ENCODE data around the gene NOP16.
"Not testable (repeated sequence)": the region's sequence is repeated elsewhere in the genome, so short reads cannot be mapped to it uniquely, and the experiment has no call there.

NOP16 gene

GRCh38 chr5:176408590-176408989 lies 20.2 kb upstream of the NOP16 start:
- no peak for DNase-seq

DNA sequence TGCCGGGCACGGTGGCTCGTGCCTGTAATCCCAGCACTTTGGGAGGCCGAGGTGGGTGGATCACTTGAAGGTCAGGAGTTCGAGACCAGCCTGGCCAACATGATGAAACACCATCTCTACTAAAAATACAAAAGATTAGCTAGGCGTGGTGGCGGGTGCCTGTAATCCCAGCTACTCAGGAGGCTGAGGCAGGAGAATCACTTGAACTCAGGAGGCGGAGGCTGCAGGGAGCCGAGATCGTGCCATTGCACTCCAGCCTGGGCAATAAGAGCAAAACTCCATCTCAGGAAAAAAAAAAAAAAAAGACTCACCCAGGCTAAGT lies 19.8 kb upstream of the NOP16 start:
- DNase-seq = not testable (repeated sequence)

GRCh38 chr5:176407456-176408251 lies 19.3 kb upstream of the NOP16 start:
- no peak for DNase-seq

DNA sequence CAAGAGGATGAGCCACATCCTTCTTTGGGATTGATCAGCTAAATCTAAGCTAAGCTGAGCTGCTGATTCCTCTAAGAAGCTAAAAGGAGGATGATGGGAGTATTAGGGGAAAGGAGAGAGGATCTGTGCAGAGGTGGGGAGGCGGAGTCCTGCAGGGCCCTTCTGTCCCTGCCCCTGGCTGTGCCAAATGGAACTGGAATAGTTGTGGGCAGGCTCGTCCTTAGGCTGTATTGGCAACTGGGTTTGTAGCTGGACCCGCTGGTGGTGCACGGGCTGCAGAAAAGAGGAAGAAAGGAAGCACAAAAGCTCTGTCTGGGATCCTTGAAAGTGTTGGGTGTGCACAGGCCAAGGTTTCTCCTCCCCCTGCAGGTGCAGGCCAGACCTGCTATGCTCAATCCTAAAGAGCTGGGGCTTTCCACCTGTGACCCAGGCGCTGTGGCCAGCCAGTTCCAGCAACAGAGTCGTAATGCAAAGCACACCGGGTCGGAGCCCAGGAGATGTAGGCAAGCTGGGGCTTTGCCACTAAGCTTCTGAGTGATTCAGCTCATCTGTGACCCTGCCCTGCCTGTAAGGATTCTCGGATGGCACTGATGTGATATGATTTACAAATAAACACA lies 18.1 kb upstream of the NOP16 start:
- DNase-seq = no peak

- peak; percentile 40 for DNase-seq
Measured at GRCh38 chr5:176405656-176406435, 17.4 kb upstream of the NOP16 start.

GRCh38 chr5:176401281-176402205 lies 13.1 kb upstream of the NOP16 start:
- no peak for DNase-seq

- no peak for DNase-seq
Measured at GRCh38 chr5:176400382-176401156, 12.2 kb upstream of the NOP16 start.

- no peak for DNase-seq
Measured at GRCh38 chr5:176397736-176398420, 9.5 kb upstream of the NOP16 start.

- no peak for DNase-seq
Measured at GRCh38 chr5:176396330-176396729, 7.9 kb upstream of the NOP16 start.

GRCh38 chr5:176394881-176395675 lies 6.7 kb upstream of the NOP16 start:
- DNase-seq = no peak

DNA sequence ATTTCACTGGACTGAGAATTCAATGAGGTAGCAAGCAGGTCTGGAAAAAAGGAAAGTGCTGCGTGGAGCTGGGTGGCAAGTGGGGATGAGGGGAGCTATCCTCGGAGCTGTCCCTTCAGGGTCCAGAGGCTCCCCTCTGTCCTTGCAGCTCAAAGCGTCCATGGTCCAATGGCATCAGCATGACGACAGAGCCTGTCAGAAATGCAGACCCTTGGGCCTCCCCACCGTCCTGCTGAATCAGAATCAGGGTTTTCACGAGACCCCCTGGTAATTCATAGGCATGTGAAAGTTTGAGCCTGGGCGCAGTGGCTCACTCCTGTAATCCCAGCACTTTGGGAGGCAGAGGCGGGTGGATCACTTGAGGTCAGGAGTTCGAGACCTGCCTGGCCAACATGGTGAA lies 5.7 kb upstream of the NOP16 start:
- no peak for DNase-seq

DNA sequence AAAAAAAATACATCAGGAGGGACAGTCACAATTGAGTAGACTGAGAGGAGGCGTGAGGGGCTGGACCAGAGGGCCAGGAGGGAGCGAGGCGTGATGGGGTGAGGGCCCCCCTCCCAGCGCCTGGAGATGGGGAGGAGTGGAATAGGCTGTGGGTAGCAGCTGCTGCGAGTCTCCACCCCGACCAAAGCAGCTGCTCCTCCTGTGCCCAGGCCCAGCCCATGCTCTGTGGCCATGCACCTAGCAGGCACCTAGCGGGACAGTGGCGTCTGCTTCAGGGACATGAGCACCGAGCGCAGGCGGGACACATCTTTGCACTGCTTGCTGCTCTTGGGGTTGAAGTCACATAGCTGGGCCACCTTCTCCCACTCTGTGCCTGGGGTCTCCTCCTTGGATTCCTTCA lies 4.1 kb upstream of the NOP16 start:
- DNase-seq = no peak

- DNase-seq = no peak
Measured at GRCh38 chr5:176391999-176392398, 3.6 kb upstream of the NOP16 start.

DNA sequence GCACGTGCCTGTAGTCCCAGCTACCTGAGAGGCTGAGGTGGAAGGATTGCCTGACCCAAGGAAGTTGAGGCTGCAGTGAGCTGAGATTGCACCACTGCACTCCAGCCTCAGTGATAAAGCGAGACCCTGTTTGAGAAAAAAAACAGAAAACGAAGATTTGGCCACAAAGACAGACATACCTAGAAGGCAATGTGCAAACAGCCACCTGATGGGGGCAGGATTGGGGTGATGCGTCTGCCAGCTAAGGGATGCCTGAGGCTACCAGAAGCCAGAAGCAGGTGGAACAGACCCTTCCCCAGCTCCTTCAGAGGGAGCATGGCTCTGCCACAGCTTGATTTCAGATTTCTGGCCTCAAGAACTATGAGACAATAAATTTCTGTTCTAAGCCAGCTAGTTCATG lies 3.1 kb upstream of the NOP16 start:
- no peak for DNase-seq

GRCh38 chr5:176389135-176390123 lies 1.0 kb upstream of the NOP16 start:
- no peak for DNase-seq

DNA sequence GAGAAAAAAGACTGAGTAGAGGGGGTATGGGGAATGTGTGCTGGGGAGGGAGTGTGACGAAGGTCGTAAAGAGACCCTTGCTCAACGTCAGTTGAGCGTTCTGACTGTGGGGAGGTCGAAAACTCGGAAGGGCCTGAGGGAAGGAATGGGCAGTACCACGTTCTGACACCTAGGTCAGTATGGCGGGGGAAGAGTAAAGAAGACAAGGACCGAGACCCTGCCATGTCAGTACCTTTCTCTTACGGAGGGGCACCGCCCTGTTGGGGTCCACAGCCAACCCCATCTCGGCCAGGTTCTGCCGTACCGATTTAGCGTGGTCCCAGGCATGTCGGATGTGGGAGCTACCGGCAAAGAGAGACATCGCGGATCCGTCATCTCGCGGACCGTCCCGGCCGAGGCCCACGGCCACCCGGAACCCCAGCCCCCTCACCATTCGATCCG lies 375 bp downstream of the NOP16 start:
- DNase-seq = peak; percentile 59

GRCh38 chr5:176387384-176387925 lies 943 bp downstream of the NOP16 start:
- no peak for DNase-seq

DNA sequence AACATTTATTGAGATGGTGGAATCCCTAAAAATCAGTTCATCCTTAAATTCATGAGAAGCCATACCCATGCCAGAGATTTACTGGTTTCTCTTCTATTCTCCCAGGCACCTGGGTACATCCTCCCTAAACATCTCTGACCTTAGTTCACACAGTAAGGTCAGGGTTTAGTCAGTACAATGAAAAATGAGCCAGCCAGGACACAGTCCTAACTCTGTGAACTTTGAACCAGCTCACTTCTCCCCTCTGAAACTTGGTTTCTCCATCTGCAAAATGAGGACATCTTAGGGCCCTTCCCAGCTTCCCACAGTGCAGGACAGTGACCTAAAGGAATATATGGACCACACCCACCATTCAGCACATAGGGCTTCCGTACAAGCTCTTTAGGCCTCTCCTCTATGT lies 1.9 kb downstream of the NOP16 start:
- DNase-seq = no peak

GRCh38 chr5:176384991-176385390 lies 3.4 kb downstream of the NOP16 start:
- no peak for DNase-seq

Data from DMS53 (cell line).